ENCODE results near the gene DIAPH2. TPM values are rescaled to one million over a fixed set of nuclear protein-coding genes. Genes with fewer than 3 reads are reported as not detected.

Gene DIAPH2
- total RNA-seq, 1 experiment from 2014 or later, result 20.4 TPM

DNA sequence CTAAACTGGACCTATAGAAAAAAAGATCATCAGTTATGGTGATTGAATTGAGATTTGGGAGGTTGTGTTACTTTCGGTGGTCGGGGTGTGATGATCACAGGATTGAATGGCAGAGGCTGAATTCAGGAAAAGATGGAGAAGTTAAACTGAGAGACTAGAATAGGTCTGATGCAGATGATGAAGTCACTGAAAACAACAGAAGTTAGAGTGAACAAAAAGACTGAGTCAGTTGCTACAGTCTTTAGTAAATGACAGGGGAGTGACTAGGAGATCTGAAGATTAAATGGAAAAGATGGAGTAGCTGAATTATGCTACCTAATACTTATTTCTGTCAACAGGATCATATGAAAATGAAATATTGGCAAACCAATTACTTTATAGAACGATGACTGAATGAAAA, 362.2 kb downstream of the DIAPH2 start:
- no peaks in the 10 kb centered on the region for H3K36me3 ChIP-seq (replicated peaks; ENCODE audit: control insufficient read depth, insufficient read depth, low read length)
- H3K4me3 ChIP-seq (ENCODE audit: insufficient read depth, low read depth, low read length), result no peak overlapping the region
- DNase-seq, result no peak
- H3K27me3 ChIP-seq (ENCODE audit: control insufficient read depth, insufficient read depth, low read length), result no peaks in the 10 kb centered on the region

DNA sequence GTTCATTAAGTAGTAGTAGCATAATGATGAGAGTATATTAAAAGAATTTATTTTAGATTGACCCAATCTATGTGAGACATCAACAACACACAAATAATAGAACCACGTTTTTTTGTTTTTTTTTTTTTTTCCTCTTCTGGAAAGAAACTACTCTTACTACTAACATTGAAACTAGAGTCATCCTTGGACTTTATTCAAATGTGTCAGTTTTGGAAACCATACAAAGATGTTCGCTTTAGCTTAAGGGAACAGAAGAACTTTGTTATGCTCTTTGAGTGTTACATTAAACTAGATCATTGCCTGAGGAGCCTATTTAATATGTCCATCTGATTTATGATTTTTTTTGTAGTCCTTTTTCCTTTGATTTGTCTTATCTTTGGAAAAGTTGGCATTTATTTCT, 365.8 kb downstream of the DIAPH2 start:
- H3K4me3 ChIP-seq (ENCODE audit: insufficient read depth, low read depth, low read length), result no peak overlapping the region
- no peak for DNase-seq
- H3K27me3 ChIP-seq (ENCODE audit: control insufficient read depth, insufficient read depth, low read length), result no peaks in the 10 kb centered on the region

DNA sequence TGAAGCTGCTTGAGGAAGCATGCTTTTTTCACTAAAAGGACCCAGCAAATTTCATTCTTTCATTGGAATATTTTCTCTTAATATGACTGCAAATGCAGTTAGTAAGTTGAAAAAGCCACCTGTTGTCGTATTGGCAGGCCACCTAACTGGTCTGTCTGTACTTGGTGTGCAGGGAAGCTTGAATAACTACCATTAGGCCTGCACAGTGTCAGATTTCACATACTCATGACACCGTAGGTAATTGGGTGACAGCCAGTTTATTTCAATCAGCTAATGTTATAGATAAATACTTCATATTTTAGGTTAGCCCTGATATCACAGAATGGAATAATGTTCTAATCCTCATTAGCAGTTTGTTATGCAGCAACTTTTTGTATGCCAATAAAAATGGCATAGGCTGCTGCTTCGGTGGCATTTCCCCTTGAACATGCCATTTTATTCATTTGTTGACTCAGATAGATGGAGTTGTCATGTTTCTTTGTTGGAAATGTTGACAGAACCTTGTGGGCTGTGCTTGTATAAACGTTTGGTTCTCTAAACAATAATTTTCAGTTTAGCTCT, 372.8 kb downstream of the DIAPH2 start:
- Histone ChIP-seq H3K4me3 (ENCODE audit: insufficient read depth, low read depth, low read length) (no peak overlapping the region), H3K36me3 (replicated peaks; ENCODE audit: control insufficient read depth, insufficient read depth, low read length) (no peaks in the 10 kb centered on the region), H3K27me3 (ENCODE audit: control insufficient read depth, insufficient read depth, low read length) (no peaks in the 10 kb centered on the region)
- no peak for DNase-seq

More for the DNA sequence above, 365.8 kb downstream of the DIAPH2 start:
- no peaks in the 10 kb centered on the region for H3K36me3 ChIP-seq (replicated peaks; ENCODE audit: control insufficient read depth, insufficient read depth, low read length)

DNA sequence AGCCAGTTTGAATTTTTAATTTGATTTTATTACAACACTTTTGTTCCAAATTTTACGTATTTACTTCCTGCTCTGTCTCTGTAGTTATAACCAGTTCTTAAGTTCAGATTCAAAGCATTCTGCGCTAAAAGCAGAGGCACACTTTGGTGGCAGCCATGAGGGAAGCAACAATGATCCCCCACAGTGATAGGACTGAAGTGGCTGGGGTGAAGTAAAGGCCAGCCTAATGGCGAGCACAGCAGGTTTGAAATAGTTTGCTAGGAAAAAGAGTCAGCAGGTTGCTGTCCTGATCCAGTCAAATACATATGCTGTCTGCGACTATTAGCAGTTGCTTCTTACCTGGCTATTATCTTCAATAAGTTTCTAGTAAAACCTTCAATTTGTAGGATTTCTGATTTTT, 375.4 kb downstream of the DIAPH2 start:
- peak; percentile 23 for DNase-seq
- no peaks in the 10 kb centered on the region for H3K36me3 ChIP-seq (replicated peaks; ENCODE audit: control insufficient read depth, insufficient read depth, low read length)
- no peak overlapping the region for H3K4me3 ChIP-seq (ENCODE audit: insufficient read depth, low read depth, low read length)
- H3K27me3 ChIP-seq (ENCODE audit: control insufficient read depth, insufficient read depth, low read length), result no peaks in the 10 kb centered on the region

DNA sequence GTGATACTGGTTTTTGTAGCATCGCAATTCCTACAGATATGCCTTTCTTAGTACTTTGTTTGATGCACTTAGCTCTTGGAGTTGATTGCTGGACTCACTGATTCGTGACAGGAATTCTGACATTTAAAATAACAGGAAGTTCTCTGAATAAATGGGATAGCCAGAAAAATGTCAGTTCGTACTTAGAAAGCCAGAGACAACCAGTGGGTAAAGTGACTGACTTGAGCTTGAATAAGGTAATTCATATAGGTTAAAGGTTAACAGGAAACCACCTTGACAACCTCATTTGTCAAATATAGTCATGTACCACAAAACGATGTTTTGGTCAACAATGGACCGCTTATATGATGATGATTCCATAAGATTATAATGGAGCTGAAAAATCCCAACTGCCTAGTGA, 380.4 kb downstream of the DIAPH2 start:
- Histone ChIP-seq H3K4me3 (ENCODE audit: insufficient read depth, low read depth, low read length) (no peak overlapping the region), H3K27me3 (ENCODE audit: control insufficient read depth, insufficient read depth, low read length) (no peaks in the 10 kb centered on the region), H3K36me3 (replicated peaks; ENCODE audit: control insufficient read depth, insufficient read depth, low read length) (no peaks in the 10 kb centered on the region)
- no peak for DNase-seq

DNA sequence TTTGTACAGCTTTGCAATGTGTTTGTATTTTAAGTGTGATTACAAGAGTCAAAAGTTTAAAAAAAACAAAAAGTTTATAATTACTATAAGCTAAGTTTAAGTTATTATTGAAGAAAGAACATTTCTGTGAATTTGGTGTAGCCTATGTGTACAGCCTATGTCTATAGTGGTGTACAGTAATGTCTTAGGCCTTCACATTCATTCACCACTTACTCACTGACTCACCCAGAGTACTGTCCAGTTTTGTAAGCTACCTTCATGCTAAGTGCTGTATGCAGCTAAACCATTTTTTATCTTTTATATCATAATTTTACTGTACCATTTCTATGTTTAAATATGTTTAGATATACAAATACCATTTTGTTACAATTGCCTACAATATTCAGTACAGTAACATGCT, 381.3 kb downstream of the DIAPH2 start:
- no peak for DNase-seq
- H3K36me3 ChIP-seq (replicated peaks; ENCODE audit: control insufficient read depth, insufficient read depth, low read length), result no peaks in the 10 kb centered on the region
- no peak overlapping the region for H3K4me3 ChIP-seq (ENCODE audit: insufficient read depth, low read depth, low read length)
- H3K27me3 ChIP-seq (ENCODE audit: control insufficient read depth, insufficient read depth, low read length), result no peaks in the 10 kb centered on the region

DNA sequence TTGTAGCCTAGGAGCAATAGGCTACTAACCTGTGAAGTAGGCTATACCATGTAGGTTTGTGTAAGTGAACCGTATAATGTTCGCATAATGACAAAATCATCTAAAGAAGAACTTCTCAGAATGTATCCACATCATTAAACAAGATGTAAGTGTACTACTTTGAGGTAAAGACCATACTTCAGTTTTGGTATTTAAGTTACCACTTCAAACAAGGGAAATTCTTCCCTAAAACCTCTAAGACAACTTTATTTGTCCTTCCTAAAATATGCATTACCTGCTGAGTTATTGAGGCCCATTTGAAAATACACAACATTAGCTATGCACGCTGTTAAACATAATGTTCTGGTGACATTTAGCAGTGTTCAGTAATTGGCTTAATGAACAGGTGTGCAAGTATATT, 381.7 kb downstream of the DIAPH2 start:
- H3K36me3 ChIP-seq (replicated peaks; ENCODE audit: control insufficient read depth, insufficient read depth, low read length), result no peaks in the 10 kb centered on the region
- H3K4me3 ChIP-seq (ENCODE audit: insufficient read depth, low read depth, low read length), result no peak overlapping the region
- no peaks in the 10 kb centered on the region for H3K27me3 ChIP-seq (ENCODE audit: control insufficient read depth, insufficient read depth, low read length)
- no peak for DNase-seq

DNA sequence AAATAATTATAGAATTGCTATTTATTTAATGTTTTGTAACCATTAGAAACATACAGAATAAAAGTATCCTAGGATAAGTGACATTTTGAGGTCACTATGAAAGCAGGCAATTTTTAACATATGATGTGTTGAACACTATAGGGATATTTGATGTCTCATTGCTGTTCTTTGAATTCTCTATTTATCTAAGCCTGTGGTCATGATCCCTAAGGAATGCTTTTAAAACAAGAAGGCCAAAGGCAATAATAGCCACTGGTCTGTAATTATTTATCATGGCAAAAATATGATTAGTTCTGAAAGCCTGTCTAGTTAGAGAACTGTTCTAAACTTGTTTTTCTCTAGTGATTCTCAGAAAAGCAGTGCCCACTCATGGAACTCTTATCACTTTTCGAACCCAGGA, 385.7 kb downstream of the DIAPH2 start:
- DNase-seq, result no peak

DNA sequence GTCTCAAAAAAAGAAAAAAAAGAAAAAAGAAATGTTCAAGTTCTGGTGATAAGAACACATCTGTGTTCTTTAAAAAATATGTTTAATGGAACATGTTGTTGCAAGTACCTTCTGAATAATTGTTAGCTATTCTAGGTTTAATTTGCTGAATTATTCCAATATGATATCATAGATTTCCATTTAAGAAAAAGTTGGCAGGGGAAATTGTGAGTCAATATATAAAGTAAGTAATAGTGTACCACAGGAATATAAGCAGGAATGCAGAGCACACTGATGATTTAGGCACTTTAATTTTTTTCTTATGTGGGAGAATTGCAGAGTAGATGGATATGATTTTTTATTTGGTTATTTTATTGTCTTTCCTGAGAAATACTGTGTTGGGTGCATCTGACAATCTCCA, 389.8 kb downstream of the DIAPH2 start:
- Histone ChIP-seq H3K36me3 (replicated peaks; ENCODE audit: control insufficient read depth, insufficient read depth, low read length) (no peaks in the 10 kb centered on the region), H3K4me3 (ENCODE audit: insufficient read depth, low read depth, low read length) (no peak overlapping the region), H3K27me3 (ENCODE audit: control insufficient read depth, insufficient read depth, low read length) (no peaks in the 10 kb centered on the region)
- DNase-seq, result no peak

More for the DNA sequence above, 385.7 kb downstream of the DIAPH2 start:
- Histone ChIP-seq H3K4me3 (ENCODE audit: insufficient read depth, low read depth, low read length) (no peak overlapping the region), H3K27me3 (ENCODE audit: control insufficient read depth, insufficient read depth, low read length) (no peaks in the 10 kb centered on the region), H3K36me3 (replicated peaks; ENCODE audit: control insufficient read depth, insufficient read depth, low read length) (no peaks in the 10 kb centered on the region)

DNA sequence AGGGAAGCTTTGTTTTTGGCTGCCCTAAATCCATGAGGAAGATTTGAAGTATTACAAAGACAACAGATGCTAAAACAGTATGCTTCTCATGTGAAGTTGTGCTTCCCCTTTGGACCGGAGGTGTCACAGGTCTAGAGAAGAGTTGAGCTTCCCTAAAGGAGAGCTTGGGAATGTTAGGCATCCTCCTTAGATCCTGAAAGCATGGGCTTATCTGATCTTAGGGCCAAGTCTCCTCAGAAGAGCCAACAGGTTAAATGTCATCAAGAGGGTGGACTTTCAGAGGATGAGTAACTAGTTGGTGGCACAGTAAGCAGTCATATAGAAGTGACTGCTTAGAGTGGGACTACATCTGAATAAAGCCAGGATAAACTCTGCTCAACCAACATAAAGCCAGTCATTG, 404.5 kb downstream of the DIAPH2 start:
- DNase-seq, result no peak
- H3K27me3 ChIP-seq (ENCODE audit: control insufficient read depth, insufficient read depth, low read length), result no peaks in the 10 kb centered on the region
- no peak overlapping the region for H3K4me3 ChIP-seq (ENCODE audit: insufficient read depth, low read depth, low read length)
- H3K36me3 ChIP-seq (replicated peaks; ENCODE audit: control insufficient read depth, insufficient read depth, low read length), result no peaks in the 10 kb centered on the region

DNA sequence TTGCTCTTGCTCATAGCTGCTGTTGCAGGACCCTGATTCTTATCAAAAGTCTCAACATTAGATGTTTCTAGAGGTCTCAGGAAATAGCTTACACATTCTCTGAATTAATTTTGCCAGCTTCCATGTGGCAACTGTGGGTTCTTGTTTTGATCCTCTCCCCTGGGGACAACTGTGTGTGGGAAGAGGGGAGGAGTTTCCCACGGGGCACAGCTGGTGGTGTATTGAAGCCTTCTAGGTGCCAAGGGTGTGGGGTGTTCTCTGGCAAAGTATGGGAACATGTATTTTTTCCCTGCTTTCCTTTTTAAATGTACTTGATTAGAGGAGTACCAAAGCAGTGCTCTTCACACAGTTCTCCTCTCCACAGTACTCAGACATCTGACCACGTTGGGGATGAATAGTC, 411.7 kb downstream of the DIAPH2 start:
- peak; percentile 19 for DNase-seq
- no peak overlapping the region for H3K4me3 ChIP-seq (ENCODE audit: insufficient read depth, low read depth, low read length)
- no peaks in the 10 kb centered on the region for H3K36me3 ChIP-seq (replicated peaks; ENCODE audit: control insufficient read depth, insufficient read depth, low read length)
- no peaks in the 10 kb centered on the region for H3K27me3 ChIP-seq (ENCODE audit: control insufficient read depth, insufficient read depth, low read length)

DNA sequence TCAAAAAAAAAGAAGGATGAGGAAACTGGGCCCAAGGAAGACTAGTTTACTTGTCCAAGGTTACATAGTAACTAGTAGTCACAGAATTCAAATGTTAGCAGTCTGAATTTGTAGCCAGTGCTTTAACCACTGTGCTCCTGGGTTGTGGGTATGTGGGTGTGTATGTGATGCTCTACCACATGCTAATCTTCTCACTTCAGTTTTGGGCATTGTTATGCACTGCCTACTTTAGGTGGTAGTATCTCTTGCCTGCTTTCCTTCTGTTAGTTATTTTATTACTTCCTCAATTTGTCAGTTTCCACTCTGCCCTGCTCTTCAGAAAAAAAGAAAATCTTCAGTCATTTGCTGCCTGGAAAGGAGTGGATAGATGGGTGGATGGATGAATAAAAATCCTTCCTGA, 418.3 kb downstream of the DIAPH2 start:
- H3K27me3 ChIP-seq (ENCODE audit: control insufficient read depth, insufficient read depth, low read length), result no peaks in the 10 kb centered on the region
- DNase-seq, result no peak
- H3K36me3 ChIP-seq (replicated peaks; ENCODE audit: control insufficient read depth, insufficient read depth, low read length), result no peaks in the 10 kb centered on the region
- no peak overlapping the region for H3K4me3 ChIP-seq (ENCODE audit: insufficient read depth, low read depth, low read length)

DNA sequence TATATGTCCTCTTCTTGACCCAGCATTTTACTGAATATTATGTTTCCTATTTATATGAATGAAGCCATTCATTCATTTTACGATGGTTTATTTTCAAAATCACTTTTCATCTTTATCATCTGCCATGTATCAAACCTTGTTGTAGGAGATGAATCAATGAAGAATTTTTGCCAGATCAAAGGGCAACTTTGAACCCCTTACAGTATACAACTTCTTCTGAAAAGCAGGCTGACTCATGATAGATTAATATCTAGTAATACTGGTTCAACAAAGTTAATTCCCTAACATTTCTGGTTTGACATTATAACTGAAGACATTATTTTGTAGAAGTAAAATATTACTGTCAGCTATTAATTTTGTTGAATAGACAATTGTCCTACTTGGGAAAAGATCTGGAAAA, 425.1 kb downstream of the DIAPH2 start:
- H3K4me3 ChIP-seq (ENCODE audit: insufficient read depth, low read depth, low read length), result no peak overlapping the region
- H3K27me3 ChIP-seq (ENCODE audit: control insufficient read depth, insufficient read depth, low read length), result no peaks in the 10 kb centered on the region
- DNase-seq, result no peak
- H3K36me3 ChIP-seq (replicated peaks; ENCODE audit: control insufficient read depth, insufficient read depth, low read length), result no peaks in the 10 kb centered on the region

DNA sequence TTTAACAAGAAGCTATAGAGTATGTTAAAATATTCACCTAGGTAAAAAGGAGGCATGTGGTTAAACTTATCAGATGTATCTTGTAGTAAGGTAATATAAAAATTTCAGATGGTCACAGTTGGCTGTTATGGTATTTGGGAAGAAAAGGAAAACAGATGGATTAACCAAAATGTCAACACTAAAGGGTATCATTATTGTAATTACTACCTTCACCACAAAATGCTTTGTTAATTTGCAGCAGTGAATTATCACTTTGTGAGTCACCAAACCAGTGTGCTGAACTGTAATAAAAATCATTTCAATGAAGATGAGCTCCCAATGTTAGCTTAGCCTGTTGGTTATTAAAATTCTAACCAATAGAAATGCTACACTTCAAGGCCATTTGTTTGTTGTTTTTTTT, 432.9 kb downstream of the DIAPH2 start:
- no peak for DNase-seq
- H3K36me3 ChIP-seq (replicated peaks; ENCODE audit: control insufficient read depth, insufficient read depth, low read length), result no peaks in the 10 kb centered on the region
- no peaks in the 10 kb centered on the region for H3K27me3 ChIP-seq (ENCODE audit: control insufficient read depth, insufficient read depth, low read length)
- no peak overlapping the region for H3K4me3 ChIP-seq (ENCODE audit: insufficient read depth, low read depth, low read length)

DNA sequence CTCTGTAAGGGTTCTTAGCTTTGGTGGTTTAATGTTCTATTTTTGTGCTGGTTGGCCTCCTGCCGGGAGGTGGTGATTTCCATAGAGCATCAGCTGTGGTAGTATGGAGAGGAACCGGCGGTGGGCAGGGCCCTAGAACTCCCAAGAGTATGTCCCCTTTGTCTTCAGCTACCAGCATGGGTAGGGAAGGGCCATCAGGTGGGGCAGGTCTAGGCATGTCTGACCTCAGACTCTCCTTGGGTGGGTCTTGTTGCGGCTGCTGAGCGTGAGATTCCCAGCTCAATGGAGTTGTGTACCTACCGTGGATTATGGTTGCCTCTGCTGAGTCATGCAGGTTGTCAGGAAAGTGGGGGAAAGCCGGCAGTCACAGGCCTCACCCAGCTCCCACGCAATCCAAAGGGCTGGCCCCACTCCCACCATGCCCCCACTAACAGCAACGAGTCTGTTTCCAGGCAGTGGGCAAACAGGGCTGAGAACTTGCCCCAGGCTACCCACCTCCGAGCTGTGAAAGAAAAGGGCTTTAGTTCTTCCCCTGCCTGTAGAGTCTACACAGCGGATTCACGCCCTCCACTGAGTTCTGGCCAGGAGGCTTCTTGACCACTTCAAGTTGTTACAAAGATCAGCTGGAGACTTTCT, 434.9 kb downstream of the DIAPH2 start:
- Histone ChIP-seq H3K27me3 (ENCODE audit: control insufficient read depth, insufficient read depth, low read length) (no peaks in the 10 kb centered on the region), H3K4me3 (ENCODE audit: insufficient read depth, low read depth, low read length) (no peak overlapping the region), H3K36me3 (replicated peaks; ENCODE audit: control insufficient read depth, insufficient read depth, low read length) (no peaks in the 10 kb centered on the region)
- no peak for DNase-seq

DNA sequence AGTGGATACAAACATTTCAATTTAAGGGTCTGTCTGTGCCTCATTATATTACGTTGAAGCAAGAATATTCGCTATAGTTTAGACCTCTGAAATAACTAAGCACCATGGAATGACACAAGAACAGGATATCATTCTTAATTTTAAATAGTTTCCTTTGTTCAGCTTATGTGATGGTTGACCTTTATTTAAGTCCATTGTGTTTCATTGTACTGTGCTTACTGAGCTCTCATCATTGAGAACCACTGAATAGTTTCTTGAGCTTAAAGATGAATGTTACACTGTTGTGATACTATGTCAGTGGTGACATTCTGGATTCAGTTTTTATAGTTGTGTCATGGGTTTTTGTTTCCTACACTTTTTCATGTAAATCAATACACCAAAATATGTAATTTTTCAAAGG, 438.4 kb downstream of the DIAPH2 start:
- Histone ChIP-seq H3K4me3 (ENCODE audit: insufficient read depth, low read depth, low read length) (no peak overlapping the region), H3K36me3 (replicated peaks; ENCODE audit: control insufficient read depth, insufficient read depth, low read length) (no peaks in the 10 kb centered on the region), H3K27me3 (ENCODE audit: control insufficient read depth, insufficient read depth, low read length) (no peaks in the 10 kb centered on the region)
- DNase-seq, result no peak
